GM19025 (cell line): Measurements from ENCODE around the gene PRKRIP1.
A peak's percentile ranks its signal among the peaks of the same experiment; 100 is the strongest.
"Not testable (repeated sequence)": the region's sequence is repeated elsewhere in the genome, so short reads cannot be mapped to it uniquely, and the experiment has no call there.

Experiments used
- ATAC-seq: cut with Tn5 transposase; IDR thresholded peaks from one replicate; pipeline ENCODE4 v1.9.1; 2021; ENCODE audit warnings: mild to moderate bottlenecking, low read depth, moderate library complexity; ENCODE audit not compliant: unreplicated experiment

The PRKRIP1 gene

DNA sequence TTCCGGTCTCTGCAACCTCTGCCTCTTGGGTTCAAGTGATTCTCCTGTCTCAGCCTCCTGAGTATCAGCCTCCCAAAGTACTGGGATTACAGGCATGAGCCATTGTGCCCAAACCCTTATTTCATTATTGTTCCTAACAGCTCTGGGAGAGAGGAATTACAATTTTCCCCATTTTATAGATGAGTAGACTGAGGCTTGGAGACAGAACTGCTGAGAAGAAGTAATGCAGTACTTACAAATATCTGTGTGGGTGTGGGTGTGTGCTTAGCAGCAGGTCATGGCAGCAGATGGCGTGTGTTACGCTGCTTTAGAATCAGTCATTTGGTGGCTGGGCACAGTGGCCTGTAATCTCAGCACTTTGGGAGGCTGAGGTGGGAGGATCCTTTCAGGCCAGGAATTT lies 7.4 kb downstream of the PRKRIP1 start:
- ATAC-seq = no peak

DNA sequence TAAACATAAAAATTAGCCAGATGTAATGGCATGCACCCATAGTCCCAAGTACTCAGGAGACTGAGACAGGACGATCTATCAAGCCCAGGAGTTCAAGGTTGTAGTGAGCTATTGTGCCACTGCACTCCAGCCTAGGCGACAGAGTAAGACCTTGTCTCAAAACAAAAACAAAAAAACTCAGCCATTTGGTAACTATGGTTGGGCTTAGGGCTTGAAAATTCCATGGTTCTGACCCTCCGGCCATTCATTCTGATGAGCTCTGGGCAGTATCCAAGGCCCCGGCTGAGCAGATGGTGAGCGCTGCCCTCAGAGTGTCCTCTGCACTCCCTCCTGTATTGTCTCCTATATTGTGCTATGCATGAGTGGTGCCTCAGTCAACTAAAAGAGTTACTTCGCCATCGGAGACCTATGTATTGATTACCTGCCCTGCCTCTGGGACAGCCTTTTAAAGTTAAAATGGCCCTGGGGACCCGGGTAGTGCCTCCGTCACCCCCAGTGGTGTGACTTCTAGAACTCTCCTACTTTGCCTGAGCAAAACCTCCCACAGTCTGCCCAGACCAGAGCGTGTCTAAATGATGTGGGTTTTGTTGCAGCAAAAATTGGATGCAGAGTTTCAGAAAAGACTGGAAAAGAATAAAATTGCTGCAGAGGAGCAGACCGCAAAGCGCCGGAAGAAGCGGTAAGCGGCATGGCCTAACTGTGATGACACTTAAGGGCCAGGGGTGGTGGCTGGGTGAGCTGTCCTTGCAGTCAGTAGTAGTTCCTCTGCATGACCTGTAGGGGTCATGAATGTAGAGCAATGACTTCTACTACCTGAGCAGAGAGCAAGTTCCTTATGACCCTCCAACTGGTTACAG lies 8.1 kb downstream of the PRKRIP1 start:
- ATAC-seq = peak; percentile 70

DNA sequence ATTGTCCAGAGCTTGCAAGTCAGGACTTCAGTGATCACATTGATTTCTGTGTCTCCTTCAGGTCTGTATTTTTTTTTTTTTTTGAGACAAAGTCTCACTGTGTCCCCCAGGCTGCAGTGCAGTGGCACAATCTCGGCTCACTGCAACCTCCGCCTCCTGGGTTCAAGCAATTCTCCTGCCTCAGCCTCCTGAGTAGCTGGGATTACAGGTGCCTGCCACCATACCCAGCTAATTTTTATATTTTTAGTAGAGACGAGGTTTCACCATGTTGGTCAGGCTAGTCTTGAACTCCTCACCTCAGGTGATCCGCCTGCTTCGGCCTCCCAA lies 8.7 kb downstream of the PRKRIP1 start:
- not testable (repeated sequence) for ATAC-seq

DNA sequence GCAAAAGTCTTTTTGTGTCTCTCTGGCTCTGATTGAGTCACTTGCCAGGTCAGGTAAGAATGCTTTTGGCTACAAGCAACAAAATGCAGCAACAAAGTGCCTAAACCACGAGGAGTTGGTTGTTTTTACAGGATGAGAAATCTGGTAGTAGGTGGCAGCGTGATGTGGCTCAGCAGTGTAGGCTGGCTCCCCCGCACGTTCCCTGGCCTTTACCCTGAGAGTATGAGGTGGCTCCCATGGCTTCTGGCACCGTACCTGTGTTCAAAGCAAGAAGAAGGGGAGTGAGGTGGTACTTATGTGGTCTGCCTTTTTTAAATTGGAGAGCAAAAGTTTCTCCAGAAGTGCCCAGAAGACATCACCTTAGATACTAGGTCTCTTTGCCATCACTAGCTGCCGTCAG lies 11.7 kb downstream of the PRKRIP1 start:
- no peak for ATAC-seq

- peak; percentile 57 for ATAC-seq
Observed at GRCh38 chr7:102408530-102408929, 12.4 kb downstream of the PRKRIP1 start.

DNA sequence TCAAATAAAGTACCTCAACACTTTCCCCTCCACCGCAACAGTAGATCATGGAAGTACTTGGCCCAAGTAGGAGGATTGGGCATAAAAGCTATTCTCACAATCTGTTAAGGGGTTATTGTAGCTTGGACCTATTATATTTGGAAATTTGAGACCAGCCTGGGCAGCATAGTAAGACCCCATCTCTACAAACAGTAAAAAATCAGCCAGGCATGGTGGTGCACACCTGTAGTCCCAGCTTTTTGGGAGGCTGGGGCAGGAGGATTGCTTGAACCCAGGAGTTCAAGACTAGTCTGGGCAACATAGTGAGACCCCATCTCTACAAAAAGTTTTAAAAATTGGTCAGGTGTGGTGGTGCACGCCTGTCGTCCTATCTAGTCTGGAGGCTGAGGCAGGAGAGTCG lies 13.2 kb downstream of the PRKRIP1 start:
- no peak for ATAC-seq

DNA sequence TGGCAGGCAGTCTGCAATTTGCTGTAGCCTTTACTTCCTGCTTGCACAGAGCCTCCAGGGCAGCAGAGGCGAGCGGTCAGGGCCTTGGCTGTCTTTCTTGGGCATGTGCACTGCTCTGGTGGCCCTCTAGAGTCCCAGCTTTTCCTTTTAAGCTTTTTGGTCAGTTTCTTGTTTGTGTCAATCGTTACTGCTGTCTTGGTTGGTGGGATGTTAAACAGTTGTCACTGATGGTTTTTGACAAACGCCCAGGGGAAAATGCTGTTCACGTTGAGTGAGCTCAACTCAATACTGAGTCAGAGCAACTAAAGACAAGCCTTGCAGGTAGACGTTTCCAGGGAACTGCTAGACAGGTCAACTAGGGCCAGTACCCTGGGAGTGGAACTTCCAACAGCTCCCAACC lies 14.0 kb downstream of the PRKRIP1 start:
- no peak for ATAC-seq

GRCh38 chr7:102410918-102411317 lies 14.8 kb downstream of the PRKRIP1 start:
- no peak for ATAC-seq

- ATAC-seq = no peak
Observed at GRCh38 chr7:102412548-102412947, 16.4 kb downstream of the PRKRIP1 start.

- no peak for ATAC-seq
Observed at GRCh38 chr7:102413091-102413490, 16.9 kb downstream of the PRKRIP1 start.

GRCh38 chr7:102413611-102414010 lies 17.4 kb downstream of the PRKRIP1 start:
- no peak for ATAC-seq

GRCh38 chr7:102415685-102416225 lies 19.6 kb downstream of the PRKRIP1 start:
- no peak for ATAC-seq

GRCh38 chr7:102416406-102416805 lies 20.2 kb downstream of the PRKRIP1 start:
- ATAC-seq = no peak

DNA sequence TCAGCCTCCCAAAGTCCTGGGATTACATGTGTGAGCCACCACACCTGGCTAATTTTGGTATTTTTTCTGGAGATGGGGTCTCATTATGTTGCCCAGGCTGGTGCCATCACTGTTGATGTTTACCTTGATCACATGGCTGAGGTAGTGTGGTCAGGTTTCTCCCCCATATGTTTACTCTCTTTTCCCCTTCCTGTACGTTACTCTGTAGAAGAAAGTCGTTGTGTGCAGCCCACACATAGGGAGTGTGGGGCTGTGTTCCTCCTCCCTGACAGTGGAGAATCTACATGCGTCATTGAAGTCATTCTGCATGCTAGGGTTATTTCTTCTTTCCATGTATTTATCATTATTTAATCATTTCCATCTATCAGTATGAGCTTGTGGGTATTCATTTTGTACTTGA lies 20.9 kb downstream of the PRKRIP1 start:
- no peak for ATAC-seq

GRCh38 chr7:102418592-102418991 lies 22.4 kb downstream of the PRKRIP1 start:
- no peak for ATAC-seq

DNA sequence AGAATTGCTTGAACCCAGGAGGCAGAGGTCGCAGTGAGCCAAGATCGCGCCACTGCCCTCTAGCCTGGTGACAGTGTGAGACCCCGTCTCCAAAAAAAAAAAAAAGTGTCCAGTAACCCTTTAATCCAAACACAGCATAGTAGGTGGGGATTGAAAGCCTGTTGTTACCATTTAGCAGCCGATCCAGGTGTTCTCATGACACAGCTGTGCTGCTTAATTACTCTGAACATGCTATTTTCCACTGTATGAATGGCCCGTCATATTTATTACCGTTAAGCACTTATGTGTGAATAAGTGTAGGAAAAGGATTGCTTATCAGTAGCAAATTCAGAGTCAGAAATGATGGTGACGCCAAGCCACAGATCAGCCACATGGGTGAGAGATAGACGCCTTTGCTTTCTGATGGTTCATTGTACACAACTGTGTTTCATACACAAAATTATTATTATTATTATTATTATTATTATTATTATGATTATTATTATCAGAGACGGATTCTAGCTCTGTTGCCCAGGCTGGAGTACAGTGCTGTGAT lies 25.6 kb downstream of the PRKRIP1 start:
- no peak for ATAC-seq

DNA sequence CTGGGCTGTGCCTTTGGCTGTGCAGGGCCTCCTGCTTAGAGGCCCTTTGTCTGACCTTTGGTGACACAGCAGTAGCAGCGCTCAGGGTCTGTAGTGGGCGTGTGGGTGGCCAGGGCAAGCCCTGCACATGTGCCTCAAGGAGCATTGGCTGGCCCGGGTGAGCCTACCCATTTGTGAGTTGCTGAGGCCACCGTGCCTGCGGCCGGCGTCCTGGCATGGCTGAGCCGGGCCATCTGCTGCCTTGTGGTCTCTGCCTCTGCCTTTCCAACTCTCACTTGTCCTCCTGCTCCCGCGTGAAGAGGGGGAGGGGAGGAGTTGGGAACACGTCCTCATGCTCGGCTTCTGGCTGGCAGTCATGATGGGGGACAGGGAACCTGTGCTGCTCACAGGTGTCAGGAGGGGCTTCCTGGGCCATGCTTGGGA lies 28.0 kb downstream of the PRKRIP1 start:
- ATAC-seq = no peak

DNA sequence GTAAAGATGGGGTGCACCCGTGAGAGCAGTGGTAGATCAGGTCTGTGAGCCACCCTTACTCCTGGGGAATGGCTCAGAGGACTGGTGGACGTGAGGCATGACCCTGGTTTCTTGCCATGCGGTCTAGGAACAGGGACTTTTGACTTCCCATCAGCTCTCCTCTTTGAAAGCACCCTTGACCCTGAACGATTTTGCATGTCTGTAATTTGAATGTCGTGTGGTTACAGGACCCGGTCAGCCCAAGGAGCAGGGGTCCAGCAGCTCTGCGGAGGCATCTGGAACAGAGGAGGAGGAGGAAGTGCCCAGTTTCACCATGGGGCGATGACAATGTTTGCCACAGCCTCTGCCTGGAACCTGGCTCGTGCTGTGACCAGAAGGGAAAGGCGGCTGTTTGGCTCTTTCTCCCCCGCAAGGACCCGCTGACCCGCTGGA lies 28.6 kb downstream of the PRKRIP1 start:
- ATAC-seq = peak; percentile 33

DNA sequence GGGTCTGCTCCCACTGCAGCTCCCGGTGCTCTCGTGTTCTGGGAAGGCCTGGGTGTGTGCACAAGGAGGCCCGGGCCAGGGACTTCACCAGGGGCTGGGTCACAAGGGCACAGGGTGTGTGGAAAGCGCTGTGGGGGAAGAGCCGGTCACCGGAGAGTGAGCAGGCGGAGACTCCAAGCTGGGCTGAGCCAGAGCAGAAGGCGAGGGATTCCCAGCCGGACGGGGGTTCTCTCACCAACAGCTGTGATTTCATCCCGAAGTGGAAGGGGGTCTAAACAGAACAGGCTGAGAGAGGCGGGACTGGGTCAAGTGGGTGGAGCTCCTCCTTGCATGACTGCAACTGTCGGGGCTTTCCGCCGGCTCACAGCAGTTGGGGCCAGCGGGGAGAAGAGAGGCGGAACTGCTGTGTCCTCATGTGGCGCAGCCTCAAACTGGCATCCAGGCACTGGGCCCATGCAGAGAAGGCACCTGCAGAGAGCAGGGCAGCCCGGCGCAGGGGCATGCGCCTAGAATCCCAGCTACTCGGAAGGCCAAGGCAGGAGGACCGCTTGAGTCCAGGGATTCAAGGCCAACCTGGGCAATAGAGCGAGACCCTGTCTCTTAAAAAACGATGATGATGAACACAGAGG lies 29.6 kb downstream of the PRKRIP1 start:
- peak; percentile 61 for ATAC-seq

GRCh38 chr7:102426268-102427018 lies 30.3 kb downstream of the PRKRIP1 start:
- peak; percentile 37 for ATAC-seq

GRCh38 chr7:102427019-102427405 lies 30.8 kb downstream of the PRKRIP1 start:
- no peak for ATAC-seq
